Measurements from ENCODE around the gene DOCK3.

DNA sequence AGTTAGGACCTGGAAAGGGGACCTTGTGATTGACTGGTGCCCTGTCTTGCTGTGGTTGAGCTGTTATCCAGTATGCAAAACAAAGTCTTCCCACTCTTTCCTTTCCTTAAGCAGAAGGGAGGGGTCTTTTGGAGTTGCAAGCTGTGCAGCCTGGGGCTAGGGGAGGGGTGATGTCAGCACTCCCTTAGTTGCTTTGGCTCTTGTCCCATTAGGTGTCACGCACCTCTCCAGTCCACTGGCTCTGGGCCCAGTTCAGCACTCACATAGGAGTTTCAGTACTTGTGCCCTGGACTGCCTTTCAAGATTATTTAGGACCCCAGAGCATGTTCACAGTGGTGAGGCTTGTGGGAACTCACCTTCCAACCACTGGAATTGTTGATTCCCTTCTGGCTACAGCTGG lies 238.5 kb downstream of the DOCK3 start:
- TF ChIP-seq, protein P1, sequence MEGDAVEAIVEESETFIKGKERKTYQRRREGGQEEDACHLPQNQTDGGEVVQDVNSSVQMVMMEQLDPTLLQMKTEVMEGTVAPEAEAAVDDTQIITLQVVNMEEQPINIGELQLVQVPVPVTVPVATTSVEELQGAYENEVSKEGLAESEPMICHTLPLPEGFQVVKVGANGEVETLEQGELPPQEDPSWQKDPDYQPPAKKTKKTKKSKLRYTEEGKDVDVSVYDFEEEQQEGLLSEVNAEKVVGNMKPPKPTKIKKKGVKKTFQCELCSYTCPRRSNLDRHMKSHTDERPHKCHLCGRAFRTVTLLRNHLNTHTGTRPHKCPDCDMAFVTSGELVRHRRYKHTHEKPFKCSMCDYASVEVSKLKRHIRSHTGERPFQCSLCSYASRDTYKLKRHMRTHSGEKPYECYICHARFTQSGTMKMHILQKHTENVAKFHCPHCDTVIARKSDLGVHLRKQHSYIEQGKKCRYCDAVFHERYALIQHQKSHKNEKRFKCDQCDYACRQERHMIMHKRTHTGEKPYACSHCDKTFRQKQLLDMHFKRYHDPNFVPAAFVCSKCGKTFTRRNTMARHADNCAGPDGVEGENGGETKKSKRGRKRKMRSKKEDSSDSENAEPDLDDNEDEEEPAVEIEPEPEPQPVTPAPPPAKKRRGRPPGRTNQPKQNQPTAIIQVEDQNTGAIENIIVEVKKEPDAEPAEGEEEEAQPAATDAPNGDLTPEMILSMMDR (IDR thresholded peaks at IDR 0.05) = no peak
- no peak for TF ChIP-seq POLR2A (IDR thresholded peaks at IDR 0.05)
